ENCODE results near the gene CLIP3. TPM values are rescaled to one million over a fixed set of nuclear protein-coding genes. Genes with fewer than 3 reads are reported as not detected.
A peak's percentile ranks its signal among the peaks of the same experiment; 100 is the strongest.
"Not testable (repeated sequence)": the region's sequence is repeated elsewhere in the genome, so short reads cannot be mapped to it uniquely, and the experiment has no call there.

The CLIP3 gene
- total RNA-seq, 6 donors from 2014 or later: 3.0 to 13.0 (median 6.4) TPM

GRCh38 chr19:36073121-36073876 is 40.6 kb upstream of the CLIP3 start:
- no peaks in the 10 kb centered on the region for H3K9me3 ChIP-seq
- TF ChIP-seq POLR2A (IDR thresholded peaks at IDR 0.05) (no peak), POLR2AphosphoS5 (IDR thresholded peaks at IDR 0.05) (no peak), EP300 (IDR thresholded peaks at IDR 0.05) (no peak), CTCF (IDR thresholded peaks at IDR 0.05) (no peak)
- no peaks in the 10 kb centered on the region for H3K4me1 ChIP-seq
- no peaks in the 10 kb centered on the region for H3K36me3 ChIP-seq
- no peak for ATAC-seq (ENCODE audit: low FRiP score in 2 of 2)
- DNase-seq: no peak
- 82 to 92% methylated on average over 9 to 10 of the region's 10 CpGs for WGBS, 2 donors
- no peak overlapping the region for H3K27ac ChIP-seq
- no peaks in the 10 kb centered on the region for H3K27me3 ChIP-seq
- no peak overlapping the region for H3K4me3 ChIP-seq

DNA sequence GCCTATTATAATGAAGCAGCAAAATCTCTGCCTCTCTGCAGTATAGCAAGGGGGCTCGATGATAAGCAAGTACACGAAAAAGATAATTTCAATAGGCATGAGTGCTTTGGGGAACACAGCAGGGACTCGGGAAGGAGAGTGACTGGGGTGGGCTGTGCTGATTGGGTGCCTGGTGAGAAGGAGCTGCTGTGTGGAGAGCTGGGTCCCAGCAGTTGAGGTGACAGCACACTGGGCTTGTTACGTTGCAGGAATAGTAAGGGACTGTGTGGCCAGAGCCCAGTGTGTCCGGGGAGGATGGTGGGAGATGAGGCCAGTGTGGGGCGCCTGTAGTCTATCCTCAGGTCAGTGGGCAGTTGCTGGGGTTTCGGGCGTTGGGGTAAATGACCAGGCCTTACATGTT is 39.4 kb upstream of the CLIP3 start:
- Histone ChIP-seq H3K36me3 (no peaks in the 10 kb centered on the region), H3K27me3 (no peaks in the 10 kb centered on the region), H3K27ac (no peak overlapping the region), H3K4me3 (no peak overlapping the region), H3K9me3 (no peaks in the 10 kb centered on the region), H3K4me1 (no peaks in the 10 kb centered on the region)
- DNase-seq (no peak), ATAC-seq (ENCODE audit: low FRiP score in 2 of 2) (peak in 1 of 2 donors; percentile 30)
- 91 to 97% methylated on average over 8 of the region's 8 CpGs for WGBS, 2 donors
- TF ChIP-seq EP300 (IDR thresholded peaks at IDR 0.05) (no peak), CTCF (IDR thresholded peaks at IDR 0.05) (no peak), POLR2AphosphoS5 (IDR thresholded peaks at IDR 0.05) (no peak), POLR2A (IDR thresholded peaks at IDR 0.05) (no peak)

DNA sequence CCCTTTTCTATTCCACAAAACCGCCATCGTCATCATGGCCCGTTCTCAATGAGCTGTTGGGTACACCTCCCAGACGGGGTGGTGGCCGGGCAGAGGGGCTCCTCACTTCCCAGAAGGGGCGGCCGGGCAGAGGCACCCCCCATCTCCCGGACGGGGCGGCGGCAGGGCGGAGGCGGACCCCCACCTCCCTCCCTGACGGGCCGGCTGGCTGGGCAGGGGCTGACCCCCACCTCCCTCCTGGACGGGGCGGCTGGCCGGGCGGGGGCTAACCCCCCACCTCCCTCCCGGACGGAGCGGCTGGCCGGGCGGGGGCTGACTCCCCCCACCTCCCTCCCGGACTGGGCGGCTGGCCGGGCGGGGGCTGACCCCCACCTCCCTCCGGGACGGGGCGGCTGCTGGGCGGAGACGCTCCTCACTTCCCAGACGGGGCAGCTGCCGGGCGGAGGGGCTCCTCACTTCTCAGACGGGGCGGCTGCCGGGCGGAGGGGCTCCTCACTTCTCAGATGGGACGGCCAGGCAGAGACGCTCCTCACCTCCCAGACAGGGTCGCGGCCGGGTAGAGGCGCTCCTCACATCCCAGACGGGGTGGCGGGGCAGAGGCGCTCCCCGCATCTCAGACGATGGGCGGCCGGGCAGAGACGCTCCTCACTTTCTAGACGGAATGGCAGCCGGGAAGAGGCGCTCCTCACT is 36.3 kb upstream of the CLIP3 start:
- H3K27me3 ChIP-seq: not testable (repeated sequence)

GRCh38 chr19:36067681-36068080 is 35.0 kb upstream of the CLIP3 start:
- Histone ChIP-seq H3K36me3 (no peaks in the 10 kb centered on the region), H3K4me1 (no peaks in the 10 kb centered on the region), H3K27me3 (no peaks in the 10 kb centered on the region), H3K4me3 (no peak overlapping the region), H3K27ac (no peak overlapping the region), H3K9me3 (no peaks in the 10 kb centered on the region)
- TF ChIP-seq CTCF (IDR thresholded peaks at IDR 0.05) (no peak), POLR2AphosphoS5 (IDR thresholded peaks at IDR 0.05) (no peak), EP300 (IDR thresholded peaks at IDR 0.05) (no peak), POLR2A (IDR thresholded peaks at IDR 0.05) (no peak)
- 96 to 97% methylated on average over 4 to 11 of the region's 11 CpGs for WGBS, 2 donors
- ATAC-seq (ENCODE audit: low FRiP score in 2 of 2): no peak
- DNase-seq: peak in 1 of 2 donors; percentile 62

More for the DNA sequence above, 36.3 kb upstream of the CLIP3 start:
- DNase-seq: peak in 1 of 2 donors; percentile 68
- not testable (repeated sequence) for H3K36me3 ChIP-seq; H3K27ac ChIP-seq; H3K9me3 ChIP-seq; H3K4me1 ChIP-seq; ATAC-seq (ENCODE audit: low FRiP score in 2 of 2); H3K4me3 ChIP-seq
- WGBS, 2 donors: 97 to 100% methylated on average over 15 to 16 of the region's 57 CpGs

DNA sequence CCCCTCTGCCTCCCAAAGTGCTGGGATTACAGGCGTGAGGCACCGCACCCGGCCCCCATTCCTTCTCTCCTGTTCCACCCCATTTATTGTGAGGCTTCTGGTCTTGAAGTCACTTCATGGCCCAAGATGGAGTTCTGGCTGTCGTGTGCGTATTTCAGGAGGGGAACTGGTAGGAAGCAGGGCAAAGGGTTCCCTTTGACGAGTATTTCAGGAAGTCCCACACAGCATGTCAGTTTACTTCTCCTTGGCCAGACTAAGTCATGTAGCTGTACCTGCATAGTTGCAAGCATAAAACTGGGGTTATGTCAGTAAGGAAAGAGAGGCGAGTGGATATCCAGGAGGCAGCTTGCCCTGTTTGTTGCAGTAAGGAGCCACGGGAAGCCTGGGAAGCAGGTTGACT is 32.2 kb upstream of the CLIP3 start:
- H3K9me3 ChIP-seq: no peaks in the 10 kb centered on the region
- WGBS, 2 donors: 88 to 96% methylated on average over 8 of the region's 8 CpGs
- no peaks in the 10 kb centered on the region for H3K36me3 ChIP-seq
- no peaks in the 10 kb centered on the region for H3K4me1 ChIP-seq
- H3K27ac ChIP-seq: no peak overlapping the region
- no peak overlapping the region for H3K4me3 ChIP-seq
- DNase-seq: no peak
- H3K27me3 ChIP-seq: no peaks in the 10 kb centered on the region
- TF ChIP-seq EP300 (IDR thresholded peaks at IDR 0.05) (no peak), POLR2AphosphoS5 (IDR thresholded peaks at IDR 0.05) (no peak), CTCF (IDR thresholded peaks at IDR 0.05) (no peak), POLR2A (IDR thresholded peaks at IDR 0.05) (no peak)
- peak in 1 of 2 donors; percentile 28 for ATAC-seq (ENCODE audit: low FRiP score in 2 of 2)

Measured in upper lobe of left lung (tissue), 6 donors.